GM18861 (cell line): ENCODE measurements around the gene OR7A10.

Experiments used
- ATAC-seq: cut with Tn5 transposase; IDR thresholded peaks from one replicate; pipeline ENCODE4 v1.9.1; 2021; ENCODE audit not compliant: unreplicated experiment

OR7A10 gene

GRCh38 chr19:14848822-14849221 lies at the start of gene OR7A10:
Gene OR7A10 (minus strand): TSS chr19:14848922. CDS start chr19:14841877, 7,045 bp downstream.
- ATAC-seq, result no peak

GRCh38 chr19:14890643-14891379 lies 42.1 kb upstream of the OR7A10 start:
- ATAC-seq, result no peak

GRCh38 chr19:14889994-14890642 lies 41.4 kb upstream of the OR7A10 start:
- no peak for ATAC-seq

GRCh38 chr19:14886032-14886431 lies 37.3 kb upstream of the OR7A10 start, which contains the start of gene OR7A17:
Gene OR7A17 (minus strand): TSS chr19:14886132. CDS start chr19:14881355, 4,777 bp downstream.
- ATAC-seq, result no peak

GRCh38 chr19:14871619-14872230 lies 23.0 kb upstream of the OR7A10 start:
- no peak for ATAC-seq

- no peak for ATAC-seq
Measured at GRCh38 chr19:14868497-14868896, 19.8 kb upstream of the OR7A10 start.

- no peak for ATAC-seq
Measured at GRCh38 chr19:14843578-14843977, 5.1 kb downstream of the OR7A10 start.

- ATAC-seq, result no peak
Measured at GRCh38 chr19:14843169-14843568, 5.6 kb downstream of the OR7A10 start.

- ATAC-seq, result no peak
Measured at GRCh38 chr19:14840206-14840605, 8.5 kb downstream of the OR7A10 start.

GRCh38 chr19:14837391-14837790 lies 11.3 kb downstream of the OR7A10 start:
- no peak for ATAC-seq

- ATAC-seq, result no peak
Measured at GRCh38 chr19:14835011-14835410, 13.7 kb downstream of the OR7A10 start, which contains the start of the genes OR7A5 and OR7C1. Gene OR7A5 (minus strand): TSS chr19:14835185. CDS start chr19:14828241, 6,944 bp downstream. Gene OR7C1 (minus strand): TSS chr19:14835185. CDS start chr19:14800136, 35,049 bp downstream.

GRCh38 chr19:14830702-14831101 lies 18.0 kb downstream of the OR7A10 start:
- ATAC-seq, result no peak

GRCh38 chr19:14826006-14826405 lies 22.7 kb downstream of the OR7A10 start:
- no peak for ATAC-seq

- no peak for ATAC-seq
Measured at GRCh38 chr19:14821937-14822336, 26.8 kb downstream of the OR7A10 start.

GRCh38 chr19:14818588-14818987 lies 30.1 kb downstream of the OR7A10 start:
- no peak for ATAC-seq

GRCh38 chr19:14817052-14817451 lies 31.7 kb downstream of the OR7A10 start:
- ATAC-seq, result no peak

GRCh38 chr19:14814982-14815652 lies 33.6 kb downstream of the OR7A10 start:
- ATAC-seq, result no peak

GRCh38 chr19:14809272-14810057 lies 39.3 kb downstream of the OR7A10 start:
- no peak for ATAC-seq

GRCh38 chr19:14804765-14805164 lies 44.0 kb downstream of the OR7A10 start:
- no peak for ATAC-seq

- no peak for ATAC-seq
Measured at GRCh38 chr19:14798760-14799159, 50.0 kb downstream of the OR7A10 start.
